Measurements from ENCODE around the gene TRAPPC2L.

Gene TRAPPC2L

DNA sequence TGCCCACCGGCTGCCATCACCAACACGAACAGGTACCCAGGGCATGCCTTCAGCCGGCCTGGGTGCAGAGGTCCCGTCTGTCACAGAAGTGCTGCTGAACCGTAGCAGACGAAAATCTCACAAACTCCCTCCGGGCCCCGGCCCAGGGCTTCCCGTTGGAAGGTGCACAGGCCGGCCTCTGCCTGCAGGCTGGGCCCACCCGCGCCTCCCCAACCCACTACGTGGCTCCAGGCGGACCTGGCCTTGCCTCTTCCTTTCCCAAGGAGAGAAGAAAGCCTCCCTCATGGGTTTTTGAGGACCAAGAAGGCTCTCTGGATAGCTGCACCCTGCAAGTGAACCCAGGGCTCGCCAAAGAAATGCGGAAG lies 55.0 kb downstream of the TRAPPC2L start:
- no peak for DNase-seq
